ENCODE measurements around the gene SPRR3. TPM values are rescaled to one million over a fixed set of nuclear protein-coding genes. Genes with fewer than 3 reads are reported as not detected.

SPRR3 gene
- total RNA-seq, 1 donor: not detected

- H3K9me3 ChIP-seq (ENCODE audit: low read depth, low read length): no peaks in the 10 kb centered on the region
- H3K27me3 ChIP-seq (ENCODE audit: insufficient read depth, low read length): no peaks in the 10 kb centered on the region
- no peak overlapping the region for H3K4me3 ChIP-seq (ENCODE audit: low read length)
- no peaks in the 10 kb centered on the region for H3K4me1 ChIP-seq (ENCODE audit: insufficient read depth, low read length)
Observed at GRCh38 chr1:152972196-152972886, 29.2 kb upstream of the SPRR3 start.

DNA sequence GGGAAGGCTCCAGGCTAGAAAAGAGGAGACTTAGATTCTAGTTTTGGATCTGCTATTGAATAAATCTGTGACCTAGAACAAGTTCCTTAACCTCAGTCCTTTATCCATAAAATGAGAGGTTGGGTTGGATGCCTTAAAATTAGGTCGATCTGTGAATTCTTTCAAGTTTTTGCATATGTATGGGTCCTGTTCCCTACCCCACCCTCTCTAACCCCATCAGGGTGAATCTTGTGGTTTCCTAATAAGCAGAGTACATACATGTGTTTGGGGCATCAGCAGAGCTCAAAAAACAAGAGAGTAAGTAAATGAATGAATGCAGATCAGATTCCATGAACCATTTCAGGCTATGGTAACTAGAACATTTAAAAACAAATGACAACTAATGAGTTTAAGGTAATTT lies 24.9 kb upstream of the SPRR3 start:
- Histone ChIP-seq H3K27me3 (ENCODE audit: insufficient read depth, low read length) (no peaks in the 10 kb centered on the region), H3K9me3 (ENCODE audit: low read depth, low read length) (no peaks in the 10 kb centered on the region), H3K4me1 (ENCODE audit: insufficient read depth, low read length) (no peaks in the 10 kb centered on the region), H3K4me3 (ENCODE audit: low read length) (no peak overlapping the region)

- Histone ChIP-seq H3K27me3 (ENCODE audit: insufficient read depth, low read length) (no peaks in the 10 kb centered on the region), H3K4me3 (ENCODE audit: low read length) (no peak overlapping the region), H3K4me1 (ENCODE audit: insufficient read depth, low read length) (no peaks in the 10 kb centered on the region), H3K9me3 (ENCODE audit: low read depth, low read length) (no peaks in the 10 kb centered on the region)
Observed at GRCh38 chr1:152977614-152978013, 23.9 kb upstream of the SPRR3 start.

DNA sequence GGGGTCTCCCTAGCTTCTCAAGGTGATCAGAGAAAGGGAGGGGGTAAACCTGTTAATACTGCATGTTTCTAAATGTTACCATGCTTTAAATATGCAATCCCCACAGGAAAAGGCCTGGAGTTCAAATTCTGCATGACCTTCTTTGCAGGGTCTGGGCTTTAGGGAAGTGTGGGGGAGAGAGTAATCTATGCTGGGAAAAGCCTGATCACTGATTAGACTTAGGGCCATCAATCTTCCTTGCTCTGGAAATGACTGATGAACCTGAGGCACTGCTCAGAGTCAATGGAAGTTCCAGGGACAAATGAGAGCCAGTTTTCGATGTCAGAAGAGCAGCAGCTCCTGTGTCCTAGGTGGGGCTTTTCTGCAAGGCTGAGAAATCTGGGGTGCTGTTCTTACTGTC lies 20.9 kb upstream of the SPRR3 start:
- Histone ChIP-seq H3K9me3 (ENCODE audit: low read depth, low read length) (no peaks in the 10 kb centered on the region), H3K27me3 (ENCODE audit: insufficient read depth, low read length) (no peaks in the 10 kb centered on the region), H3K4me3 (ENCODE audit: low read length) (no peak overlapping the region), H3K4me1 (ENCODE audit: insufficient read depth, low read length) (no peaks in the 10 kb centered on the region)

DNA sequence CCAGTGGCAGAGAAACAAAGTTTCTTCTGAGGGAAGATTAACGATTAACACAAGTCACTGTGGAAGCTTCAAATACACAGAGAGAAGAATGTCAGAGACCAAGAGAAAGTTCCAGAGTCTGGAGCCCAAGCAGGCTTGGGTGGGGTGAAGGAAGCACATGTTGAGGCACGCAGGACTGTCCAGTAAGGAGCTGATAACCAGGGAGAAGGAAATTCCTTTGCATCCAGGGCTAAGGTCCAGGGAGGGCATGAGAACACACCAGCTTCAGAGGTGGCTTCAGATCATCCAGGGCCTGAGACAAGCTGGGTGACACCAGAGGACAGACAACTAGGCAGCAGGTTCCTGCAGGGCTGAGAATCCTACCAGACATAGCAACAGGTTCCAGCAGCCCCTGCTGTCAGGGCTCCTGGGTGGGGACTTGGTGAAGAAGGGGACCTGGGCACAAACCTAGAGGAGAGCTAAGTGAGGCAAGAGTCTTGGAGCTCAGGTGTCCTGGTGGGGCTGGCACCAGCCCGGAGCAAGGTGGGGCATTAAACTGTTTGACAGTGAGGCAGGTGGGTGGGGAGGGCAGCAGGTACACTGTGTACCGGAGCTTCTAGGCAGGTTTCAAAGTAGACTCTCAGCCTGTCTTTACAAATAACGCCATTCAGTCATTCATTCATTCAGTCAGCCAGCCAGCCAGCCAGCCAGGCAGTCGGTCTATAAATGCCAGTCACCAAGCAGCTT lies 20.2 kb upstream of the SPRR3 start:
- no peaks in the 10 kb centered on the region for H3K4me1 ChIP-seq (ENCODE audit: insufficient read depth, low read length)
- no peaks in the 10 kb centered on the region for H3K27me3 ChIP-seq (ENCODE audit: insufficient read depth, low read length)

DNA sequence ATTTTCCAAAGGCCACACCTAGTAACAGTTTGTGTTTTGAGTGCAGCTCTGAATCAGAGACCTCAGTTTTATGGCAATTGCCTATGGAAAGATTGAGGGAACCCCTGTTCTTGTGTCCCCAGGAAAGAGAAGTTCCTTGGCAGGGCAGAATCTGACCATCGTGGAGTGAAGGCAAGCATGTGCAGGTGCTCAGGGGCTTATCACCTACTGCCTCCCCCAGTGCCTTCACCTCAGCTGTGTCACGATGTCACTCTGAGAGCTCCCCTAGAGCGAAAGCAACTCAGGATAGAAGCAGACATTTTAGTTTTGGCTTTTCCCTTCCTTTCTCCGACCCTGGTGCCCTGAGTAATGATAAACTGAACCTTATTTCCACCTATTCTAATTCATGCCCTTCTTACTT lies 19.5 kb upstream of the SPRR3 start:
- Histone ChIP-seq H3K4me1 (ENCODE audit: insufficient read depth, low read length) (no peaks in the 10 kb centered on the region), H3K9me3 (ENCODE audit: low read depth, low read length) (no peaks in the 10 kb centered on the region), H3K27me3 (ENCODE audit: insufficient read depth, low read length) (no peaks in the 10 kb centered on the region), H3K4me3 (ENCODE audit: low read length) (no peak overlapping the region)

More for the DNA sequence above, 20.2 kb upstream of the SPRR3 start:
- Histone ChIP-seq H3K4me3 (ENCODE audit: low read length) (no peak overlapping the region), H3K9me3 (ENCODE audit: low read depth, low read length) (no peaks in the 10 kb centered on the region)

- Histone ChIP-seq H3K4me1 (ENCODE audit: insufficient read depth, low read length) (no peaks in the 10 kb centered on the region), H3K4me3 (ENCODE audit: low read length) (no peak overlapping the region), H3K9me3 (ENCODE audit: low read depth, low read length) (no peaks in the 10 kb centered on the region), H3K27me3 (ENCODE audit: insufficient read depth, low read length) (peaks cover 2% of the 10 kb centered on the region)
Observed at GRCh38 chr1:152983234-152983633, 18.3 kb upstream of the SPRR3 start.

DNA sequence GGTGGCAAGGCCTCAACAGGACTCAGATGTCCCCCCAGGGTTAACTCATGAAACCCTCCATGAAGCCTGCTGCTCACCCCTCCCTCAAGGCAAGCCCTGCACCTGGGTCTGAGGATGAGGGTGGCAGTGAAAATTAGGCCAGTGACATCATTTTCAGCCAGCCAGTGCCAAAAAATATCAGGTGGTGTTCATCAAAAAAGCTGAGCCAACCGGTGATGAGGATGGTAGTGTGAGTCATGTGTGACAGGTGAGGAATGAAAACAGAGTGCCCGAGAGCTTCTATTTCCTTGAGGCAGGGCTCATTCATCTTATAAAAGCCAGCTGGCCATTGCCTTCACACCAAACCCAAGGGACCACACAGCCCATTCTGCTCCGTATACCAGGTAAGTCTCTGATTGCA lies 17.8 kb upstream of the SPRR3 start, which contains the start of gene SPRR1A:
Gene SPRR1A (plus strand): TSS at position 339 of the 400 bp plus-strand sequence. CDS start 1,150 bp downstream, outside the sequence.
- Histone ChIP-seq H3K27me3 (ENCODE audit: insufficient read depth, low read length) (peaks cover 5% of the 10 kb centered on the region), H3K4me1 (ENCODE audit: insufficient read depth, low read length) (no peaks in the 10 kb centered on the region), H3K4me3 (ENCODE audit: low read length) (no peak within 1 kb of the TSS), H3K9me3 (ENCODE audit: low read depth, low read length) (no peaks in the 10 kb centered on the region)

GRCh38 chr1:152986578-152986977 lies 15.0 kb upstream of the SPRR3 start:
- Histone ChIP-seq H3K4me1 (ENCODE audit: insufficient read depth, low read length) (no peaks in the 10 kb centered on the region), H3K27me3 (ENCODE audit: insufficient read depth, low read length) (peaks cover 8% of the 10 kb centered on the region), H3K9me3 (ENCODE audit: low read depth, low read length) (no peaks in the 10 kb centered on the region), H3K4me3 (ENCODE audit: low read length) (no peak overlapping the region)

DNA sequence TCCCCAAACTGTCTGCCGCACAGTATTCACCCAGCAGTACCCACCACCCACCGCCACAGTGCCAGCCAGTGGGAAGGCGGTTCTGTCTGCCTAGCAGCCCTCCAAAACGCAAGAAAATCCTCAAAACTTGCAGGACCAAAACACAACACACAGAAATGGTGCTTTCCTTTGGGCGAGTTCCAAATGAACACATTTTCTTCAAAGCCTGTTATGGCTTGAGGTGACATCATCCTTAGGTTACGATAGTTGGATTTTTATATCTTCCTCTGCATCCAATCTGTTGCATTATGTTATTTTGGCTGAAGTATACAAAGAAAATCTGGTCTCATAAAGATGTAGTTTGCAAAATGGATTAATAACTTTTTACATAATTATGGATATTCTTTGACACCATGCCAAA lies 8.4 kb upstream of the SPRR3 start:
- no peak overlapping the region for H3K4me3 ChIP-seq (ENCODE audit: low read length)
- H3K27me3 ChIP-seq (ENCODE audit: insufficient read depth, low read length): peaks cover 5% of the 10 kb centered on the region
- no peaks in the 10 kb centered on the region for H3K4me1 ChIP-seq (ENCODE audit: insufficient read depth, low read length)
- H3K9me3 ChIP-seq (ENCODE audit: low read depth, low read length): no peaks in the 10 kb centered on the region

DNA sequence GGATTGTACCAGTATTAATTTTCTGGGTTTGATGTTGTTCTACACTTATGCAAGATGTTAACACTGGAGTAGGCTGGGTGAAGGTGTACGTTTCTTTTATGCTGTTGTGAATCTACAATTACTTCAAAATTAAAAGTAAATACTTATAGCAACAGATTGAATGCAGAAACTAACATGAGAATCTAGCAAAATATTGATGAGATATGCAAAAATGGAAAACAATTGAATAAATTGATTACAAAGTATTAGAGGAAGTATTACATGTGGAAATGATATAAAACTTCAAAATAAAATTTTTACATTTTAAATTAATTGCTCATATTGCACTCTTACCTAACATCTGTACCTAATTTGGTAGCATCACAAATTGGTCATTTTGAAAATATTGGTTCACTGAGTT lies 5.7 kb upstream of the SPRR3 start:
- no peaks in the 10 kb centered on the region for H3K4me1 ChIP-seq (ENCODE audit: insufficient read depth, low read length)
- H3K4me3 ChIP-seq (ENCODE audit: low read length): no peak overlapping the region
- H3K9me3 ChIP-seq (ENCODE audit: low read depth, low read length): no peaks in the 10 kb centered on the region
- no peaks in the 10 kb centered on the region for H3K27me3 ChIP-seq (ENCODE audit: insufficient read depth, low read length)

DNA sequence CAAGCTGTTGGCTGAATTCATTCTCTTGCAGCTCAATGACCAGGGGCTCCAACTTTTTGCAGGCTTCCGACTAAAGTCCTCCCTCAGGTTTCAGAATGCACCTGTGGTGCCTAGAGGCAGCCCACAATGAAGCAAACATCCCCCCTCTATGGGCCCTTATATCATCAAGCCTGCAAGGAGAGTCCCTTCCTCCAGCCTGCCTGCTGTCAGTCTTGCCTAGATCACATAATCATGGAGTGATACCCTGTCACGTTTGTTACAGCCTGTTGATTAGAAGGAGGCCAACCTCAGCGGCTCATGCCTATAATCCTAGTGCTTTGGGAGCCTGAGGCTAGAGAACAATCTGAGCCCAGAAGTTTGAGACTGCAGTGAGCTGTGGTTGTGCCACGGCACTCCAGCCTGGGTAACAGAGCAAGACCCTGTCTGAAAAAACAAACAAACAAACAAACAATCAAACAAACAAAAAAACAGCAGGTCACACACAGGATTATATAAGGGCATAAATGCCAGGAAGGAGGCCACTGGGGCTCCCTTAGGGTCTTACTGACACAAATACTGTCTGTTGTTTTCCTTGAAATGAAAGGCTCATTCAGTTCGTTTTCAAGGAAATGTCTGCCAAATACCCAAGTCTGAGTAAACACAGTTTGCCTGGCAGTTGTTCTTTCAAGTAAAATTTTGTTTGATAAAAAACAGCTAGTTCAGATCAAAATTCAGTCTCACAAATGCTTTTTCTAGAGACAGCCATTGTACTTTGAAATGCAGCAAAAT lies 4.7 kb upstream of the SPRR3 start:
- H3K27me3 ChIP-seq (ENCODE audit: insufficient read depth, low read length): no peaks in the 10 kb centered on the region
- no peaks in the 10 kb centered on the region for H3K4me1 ChIP-seq (ENCODE audit: insufficient read depth, low read length)
- H3K4me3 ChIP-seq (ENCODE audit: low read length): no peak overlapping the region
- no peaks in the 10 kb centered on the region for H3K9me3 ChIP-seq (ENCODE audit: low read depth, low read length)

- H3K4me3 ChIP-seq (ENCODE audit: low read length): no peak overlapping the region
- H3K27me3 ChIP-seq (ENCODE audit: insufficient read depth, low read length): no peaks in the 10 kb centered on the region
- H3K9me3 ChIP-seq (ENCODE audit: low read depth, low read length): no peaks in the 10 kb centered on the region
- H3K4me1 ChIP-seq (ENCODE audit: insufficient read depth, low read length): no peaks in the 10 kb centered on the region
Observed at GRCh38 chr1:152997901-152998300, 3.6 kb upstream of the SPRR3 start.

DNA sequence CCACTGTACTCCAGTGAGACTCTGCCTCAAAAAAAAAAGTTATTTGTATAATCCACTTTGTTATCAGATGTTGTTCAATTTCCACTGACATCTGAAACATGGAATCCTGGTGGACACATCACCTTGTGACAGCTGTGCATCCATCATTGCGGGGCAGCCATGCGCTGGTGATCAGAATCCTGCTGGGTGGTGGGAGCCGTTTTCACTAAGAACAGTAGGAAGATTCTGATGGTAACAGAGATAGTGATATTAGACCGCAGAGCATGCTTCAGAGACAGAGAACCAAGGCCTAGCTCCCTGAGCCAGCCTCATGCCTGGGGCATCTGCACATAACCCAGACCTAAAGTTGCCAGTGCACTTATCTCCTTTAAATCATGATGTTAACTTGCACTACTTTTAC lies 3.1 kb upstream of the SPRR3 start:
- Histone ChIP-seq H3K27me3 (ENCODE audit: insufficient read depth, low read length) (no peaks in the 10 kb centered on the region), H3K4me1 (ENCODE audit: insufficient read depth, low read length) (no peaks in the 10 kb centered on the region), H3K4me3 (ENCODE audit: low read length) (no peak overlapping the region), H3K9me3 (ENCODE audit: low read depth, low read length) (no peaks in the 10 kb centered on the region)

DNA sequence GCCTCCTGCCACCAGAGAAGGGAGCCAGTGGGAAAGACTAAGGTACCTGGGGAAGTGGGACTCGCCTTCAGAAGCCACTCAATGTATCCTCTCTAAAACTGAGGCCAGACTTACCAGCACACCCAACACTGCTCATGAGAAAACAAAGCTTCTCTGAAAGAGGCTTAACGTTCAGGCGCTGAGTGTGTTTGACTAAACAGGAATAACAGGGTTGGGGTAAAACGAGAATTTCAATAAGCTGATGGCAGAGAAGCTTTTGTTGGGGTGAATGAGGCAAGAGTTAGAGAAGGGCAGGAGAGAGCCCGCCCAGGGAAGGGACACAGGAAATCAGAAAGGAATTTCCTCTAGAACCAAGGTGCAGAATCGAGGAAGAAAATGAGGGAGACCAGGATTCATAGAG lies 1.7 kb upstream of the SPRR3 start:
- no peaks in the 10 kb centered on the region for H3K27me3 ChIP-seq (ENCODE audit: insufficient read depth, low read length)

More for the DNA sequence above, 1.7 kb upstream of the SPRR3 start:
- Histone ChIP-seq H3K9me3 (ENCODE audit: low read depth, low read length) (no peaks in the 10 kb centered on the region), H3K4me1 (ENCODE audit: insufficient read depth, low read length) (no peaks in the 10 kb centered on the region), H3K4me3 (ENCODE audit: low read length) (no peak overlapping the region)
